Neural progenitor cell (in vitro differentiated cells): ENCODE measurements around the gene CLEC4D. TPM values are rescaled to one million over a fixed set of nuclear protein-coding genes. Genes with fewer than 3 reads are reported as not detected.

Source experiments
- DNase-seq: peaks from one replicate; pipeline ENCODE4 v3.0.0-alpha.2; 2016; ENCODE audit warnings: low spot score
- H2AFZ ChIP-seq: fragments of 200-600 bp; sonication (generic); replicated peaks from 2 replicates; pipeline ENCODE4 v1.6.1; 2016; ENCODE audit warnings: antibody characterized with exemption
- H3F3A ChIP-seq: fragments of 200-600 bp; sonication (generic); 2 replicates; pipeline ENCODE4 v1.6.1; 2016; ENCODE audit warnings: antibody characterized with exemption, low read depth
- H3K27ac ChIP-seq: fragments of 200-600 bp; sonication (generic); 2 replicates; pipeline ENCODE4 v1.5.1; 2016; ENCODE audit warnings: mild to moderate bottlenecking
- H3K27me3 ChIP-seq: fragments of 200-600 bp; sonication (generic); 2 replicates; pipeline ENCODE4 v1.6.1; 2016; ENCODE audit warnings: mild to moderate bottlenecking, moderate library complexity
- H3K36me3 ChIP-seq: fragments of 200-600 bp; sonication (generic); 2 replicates; pipeline ENCODE4 v1.5.1; 2016
- H3K4me1 ChIP-seq: fragments of 200-600 bp; sonication (generic); 2 replicates; pipeline ENCODE4 v1.6.1; 2016; ENCODE audit warnings: mixed run types
- H3K4me2 ChIP-seq: fragments of 200-600 bp; sonication (generic); 2 replicates; pipeline ENCODE4 v1.6.1; 2016
- H3K4me3 ChIP-seq: fragments of 200-600 bp; sonication (generic); 2 replicates; pipeline ENCODE4 v1.5.1; 2016
- H3K79me2 ChIP-seq: fragments of 200-600 bp; sonication (generic); 2 replicates; pipeline ENCODE4 v1.6.1; 2016; ENCODE audit warnings: low read depth
- H3K9ac ChIP-seq: fragments of 200-600 bp; sonication (generic); 2 replicates; pipeline ENCODE4 v1.6.1; 2016
- H3K9me3 ChIP-seq: fragments of 200-600 bp; sonication (generic); 2 replicates; pipeline ENCODE4 v1.5.1; 2016; ENCODE audit warnings: low read depth
- H4K20me1 ChIP-seq: fragments of 200-600 bp; sonication (generic); 2 replicates; pipeline ENCODE4 v1.6.1; 2016; ENCODE audit warnings: low read depth
- H3K27ac Mint-ChIP-seq: 3 replicates; pipeline ENCODE4 v1.8.0; 2021; ENCODE audit warnings: mixed read lengths
- H3K27me3 Mint-ChIP-seq: 2 replicates; pipeline ENCODE4 v1.8.0; 2022; ENCODE audit warnings: low read depth, mild to moderate bottlenecking, inconsistent platforms, moderate library complexity, mixed read lengths; ENCODE audit not compliant: insufficient read depth
- H3K36me3 Mint-ChIP-seq: 3 replicates; pipeline ENCODE4 v1.8.0; 2021; ENCODE audit warnings: mixed read lengths
- H3K4me1 Mint-ChIP-seq: 3 replicates; pipeline ENCODE4 v1.8.0; 2021; ENCODE audit warnings: mixed read lengths
- H3K4me3 Mint-ChIP-seq: 3 replicates; pipeline ENCODE4 v1.8.0; 2021; ENCODE audit warnings: mild to moderate bottlenecking, moderate library complexity, mixed read lengths
- H3K9me3 Mint-ChIP-seq: 3 replicates; pipeline ENCODE4 v1.8.0; 2020; ENCODE audit warnings: mixed read lengths
- CTCF ChIP-seq: fragments of 200-600 bp; sonication (generic); IDR thresholded peaks from 2 replicates; pipeline ENCODE4 v1.5.1; 2017; ENCODE audit warnings: antibody characterized with exemption, mild to moderate bottlenecking
- EZH2 ChIP-seq: fragments of 200-600 bp; sonication (generic); IDR thresholded peaks from 2 replicates; pipeline ENCODE4 v1.6.1; 2017; ENCODE audit warnings: antibody characterized with exemption, mild to moderate bottlenecking, moderate library complexity
- EZH2phosphoT487 ChIP-seq: fragments of 200-600 bp; sonication (generic); IDR thresholded peaks from 2 replicates; pipeline ENCODE4 v1.6.1; 2017; ENCODE audit warnings: antibody characterized with exemption
- total RNA-seq: library from RNA; depleted of rRNA; stranded (reverse); fragments of >200 nt; gene quantifications from 2 replicates; pipeline ENCODE4 v1.2.3, GENCODE V29; 2015; ENCODE audit warnings: low replicate concordance

CLEC4D gene
- total RNA-seq, 1 donor from 2014 or later: 0.19 TPM

- Histone ChIP-seq H3F3A (no peaks in the 10 kb centered on the region), H3K9ac (no peak overlapping the region), H2AFZ (no peak overlapping the region), H3K4me1 (no peaks in the 10 kb centered on the region), H3K27me3 (no peaks in the 10 kb centered on the region), H3K36me3 (no peaks in the 10 kb centered on the region), H3K9me3 (no peaks in the 10 kb centered on the region), H3K79me2 (no peaks in the 10 kb centered on the region), H4K20me1 (no peaks in the 10 kb centered on the region), H3K4me2 (no peak overlapping the region), H3K4me3 (no peak overlapping the region), H3K27ac (no peak overlapping the region)
- peaks cover 2% of the 10 kb centered on the region for H3K27me3 Mint-ChIP-seq
- TF ChIP-seq EZH2 (no peak), EZH2phosphoT487 (no peak), CTCF (no peak)
- no peaks in the 10 kb centered on the region for H3K36me3 Mint-ChIP-seq
- no peaks in the 10 kb centered on the region for H3K4me1 Mint-ChIP-seq
- H3K4me3 Mint-ChIP-seq: no peak overlapping the region
- peaks cover 2% of the 10 kb centered on the region for H3K9me3 Mint-ChIP-seq
- DNase-seq: no peak
- H3K27ac Mint-ChIP-seq: no peak overlapping the region
These were observed 28.3 kb downstream of the CLEC4D start for GRCh38 chr12:8541562-8541961.

- no peaks in the 10 kb centered on the region for H3K9me3 ChIP-seq
- no peaks in the 10 kb centered on the region for H3K36me3 ChIP-seq
- peaks cover 2% of the 10 kb centered on the region for H3K9me3 Mint-ChIP-seq
- no peak overlapping the region for H3K4me2 ChIP-seq
- peak; percentile 78 for DNase-seq
- no peaks in the 10 kb centered on the region for H3K4me1 ChIP-seq
- H2AFZ ChIP-seq: no peak overlapping the region
- no peaks in the 10 kb centered on the region for H3K36me3 Mint-ChIP-seq
- no peaks in the 10 kb centered on the region for H3K4me1 Mint-ChIP-seq
- peaks cover 2% of the 10 kb centered on the region for H3K27me3 Mint-ChIP-seq
- H3K79me2 ChIP-seq: no peaks in the 10 kb centered on the region
- H3F3A ChIP-seq: no peaks in the 10 kb centered on the region
- H3K4me3 Mint-ChIP-seq: no peak overlapping the region
- H3K27ac ChIP-seq: no peak overlapping the region
- H3K27ac Mint-ChIP-seq: no peak overlapping the region
- no peaks in the 10 kb centered on the region for H3K27me3 ChIP-seq
- TF ChIP-seq EZH2: no peak
- TF ChIP-seq CTCF: peak; percentile 98
- no peak overlapping the region for H3K9ac ChIP-seq
- no peak overlapping the region for H3K4me3 ChIP-seq
- H4K20me1 ChIP-seq: no peaks in the 10 kb centered on the region
These were observed 31.0 kb downstream of the CLEC4D start for GRCh38 chr12:8544295-8544694.

GRCh38 chr12:8546591-8546990 is 33.3 kb downstream of the CLEC4D start:
- no peak overlapping the region for H3K27ac ChIP-seq
- Mint-ChIP-seq H3K27me3 (peaks cover 2% of the 10 kb centered on the region), H3K4me3 (no peak overlapping the region), H3K27ac (no peak overlapping the region), H3K9me3 (peaks cover under 1% of the 10 kb centered on the region), H3K36me3 (no peaks in the 10 kb centered on the region), H3K4me1 (peaks cover 3% of the 10 kb centered on the region)
- H3F3A ChIP-seq: no peaks in the 10 kb centered on the region
- H3K9ac ChIP-seq: no peak overlapping the region
- no peaks in the 10 kb centered on the region for H3K79me2 ChIP-seq
- H3K4me1 ChIP-seq: no peaks in the 10 kb centered on the region
- H3K36me3 ChIP-seq: no peaks in the 10 kb centered on the region
- no peak overlapping the region for H2AFZ ChIP-seq
- TF ChIP-seq EZH2phosphoT487 (no peak), EZH2 (no peak)
- no peak overlapping the region for H3K4me2 ChIP-seq
- no peaks in the 10 kb centered on the region for H3K9me3 ChIP-seq
- no peak overlapping the region for H3K4me3 ChIP-seq
- H4K20me1 ChIP-seq: no peaks in the 10 kb centered on the region
- DNase-seq: no peak
- no peaks in the 10 kb centered on the region for H3K27me3 ChIP-seq

GRCh38 chr12:8547645-8548044 is 34.3 kb downstream of the CLEC4D start:
- no peak overlapping the region for H3K27ac ChIP-seq
- no peaks in the 10 kb centered on the region for H3K79me2 ChIP-seq
- no peak overlapping the region for H3K9ac ChIP-seq
- no peak overlapping the region for H2AFZ ChIP-seq
- no peaks in the 10 kb centered on the region for H3K9me3 Mint-ChIP-seq
- DNase-seq: no peak
- H3F3A ChIP-seq: no peaks in the 10 kb centered on the region
- no peaks in the 10 kb centered on the region for H3K4me1 ChIP-seq
- H3K27me3 Mint-ChIP-seq: no peaks in the 10 kb centered on the region
- H3K36me3 Mint-ChIP-seq: no peaks in the 10 kb centered on the region
- TF ChIP-seq EZH2: no peak
- TF ChIP-seq EZH2phosphoT487: no peak
- no peak for TF ChIP-seq CTCF
- no peak overlapping the region for H3K4me3 ChIP-seq
- H3K36me3 ChIP-seq: no peaks in the 10 kb centered on the region
- no peaks in the 10 kb centered on the region for H3K9me3 ChIP-seq
- H3K4me2 ChIP-seq: no peak overlapping the region
- no peak overlapping the region for H3K4me3 Mint-ChIP-seq
- no peaks in the 10 kb centered on the region for H3K27me3 ChIP-seq
- H4K20me1 ChIP-seq: no peaks in the 10 kb centered on the region
- no peak overlapping the region for H3K27ac Mint-ChIP-seq
- peaks cover 3% of the 10 kb centered on the region for H3K4me1 Mint-ChIP-seq
